ENCODE results near the gene ZBP1. TPM values are rescaled to one million over a fixed set of nuclear protein-coding genes. Genes with fewer than 3 reads are reported as not detected.

The ZBP1 gene
- total RNA-seq, 4 donors from 2014 or later: 0.08 to 1.7 (median 0.23) TPM

GRCh38 chr20:57596998-57597939 is 23.0 kb downstream of the ZBP1 start:
- Histone ChIP-seq H3K4me3 (peak overlapping the region in 2 of 4 donors; percentile 21 to 43), H3K9me3 (no peaks in the 10 kb centered on the region), H3K4me1 (peaks cover 5 to 27% (median 9%) of the 10 kb centered on the region in 3 donors), H3K36me3 (no peaks in the 10 kb centered on the region), H3K27ac (no peak overlapping the region), H3K27me3 (peaks cover 0 to 11% (median 0%) of the 10 kb centered on the region in 4 donors)
- TF ChIP-seq POLR2A (IDR thresholded peaks at IDR 0.05): no peak
- TF ChIP-seq, protein P1, sequence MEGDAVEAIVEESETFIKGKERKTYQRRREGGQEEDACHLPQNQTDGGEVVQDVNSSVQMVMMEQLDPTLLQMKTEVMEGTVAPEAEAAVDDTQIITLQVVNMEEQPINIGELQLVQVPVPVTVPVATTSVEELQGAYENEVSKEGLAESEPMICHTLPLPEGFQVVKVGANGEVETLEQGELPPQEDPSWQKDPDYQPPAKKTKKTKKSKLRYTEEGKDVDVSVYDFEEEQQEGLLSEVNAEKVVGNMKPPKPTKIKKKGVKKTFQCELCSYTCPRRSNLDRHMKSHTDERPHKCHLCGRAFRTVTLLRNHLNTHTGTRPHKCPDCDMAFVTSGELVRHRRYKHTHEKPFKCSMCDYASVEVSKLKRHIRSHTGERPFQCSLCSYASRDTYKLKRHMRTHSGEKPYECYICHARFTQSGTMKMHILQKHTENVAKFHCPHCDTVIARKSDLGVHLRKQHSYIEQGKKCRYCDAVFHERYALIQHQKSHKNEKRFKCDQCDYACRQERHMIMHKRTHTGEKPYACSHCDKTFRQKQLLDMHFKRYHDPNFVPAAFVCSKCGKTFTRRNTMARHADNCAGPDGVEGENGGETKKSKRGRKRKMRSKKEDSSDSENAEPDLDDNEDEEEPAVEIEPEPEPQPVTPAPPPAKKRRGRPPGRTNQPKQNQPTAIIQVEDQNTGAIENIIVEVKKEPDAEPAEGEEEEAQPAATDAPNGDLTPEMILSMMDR (IDR thresholded peaks at IDR 0.05): peak; percentile 92 to 98 (median 94)
- peak; percentile 19 for DNase-seq
- intact Hi-C loops (cut with DNase I): loop anchor here (2.0 kb wide), 1 partner anchor 612 kb away; no protein-coding TSS in a partner anchor
- 51 to 88% methylated on average over 4 to 6 of the region's 39 CpGs for WGBS, 2 donors

GRCh38 chr20:57596358-57596757 is 23.9 kb downstream of the ZBP1 start:
- 70 to 74% methylated on average over 8 to 10 of the region's 11 CpGs for WGBS, 2 donors
- no peak for TF ChIP-seq POLR2A (IDR thresholded peaks at IDR 0.05)
- TF ChIP-seq, protein P1 (IDR thresholded peaks at IDR 0.05): no peak
- Histone ChIP-seq H3K4me3 (no peak overlapping the region), H3K27ac (no peak overlapping the region), H3K9me3 (no peaks in the 10 kb centered on the region), H3K36me3 (no peaks in the 10 kb centered on the region), H3K27me3 (peaks cover 0 to 11% (median 0%) of the 10 kb centered on the region in 4 donors), H3K4me1 (peaks cover 5 to 27% (median 9%) of the 10 kb centered on the region in 3 donors)
- DNase-seq: no peak
- intact Hi-C loops (cut with DNase I): loop anchor here (2.0 kb wide), 1 partner anchor 612 kb away; no protein-coding TSS in a partner anchor

DNA sequence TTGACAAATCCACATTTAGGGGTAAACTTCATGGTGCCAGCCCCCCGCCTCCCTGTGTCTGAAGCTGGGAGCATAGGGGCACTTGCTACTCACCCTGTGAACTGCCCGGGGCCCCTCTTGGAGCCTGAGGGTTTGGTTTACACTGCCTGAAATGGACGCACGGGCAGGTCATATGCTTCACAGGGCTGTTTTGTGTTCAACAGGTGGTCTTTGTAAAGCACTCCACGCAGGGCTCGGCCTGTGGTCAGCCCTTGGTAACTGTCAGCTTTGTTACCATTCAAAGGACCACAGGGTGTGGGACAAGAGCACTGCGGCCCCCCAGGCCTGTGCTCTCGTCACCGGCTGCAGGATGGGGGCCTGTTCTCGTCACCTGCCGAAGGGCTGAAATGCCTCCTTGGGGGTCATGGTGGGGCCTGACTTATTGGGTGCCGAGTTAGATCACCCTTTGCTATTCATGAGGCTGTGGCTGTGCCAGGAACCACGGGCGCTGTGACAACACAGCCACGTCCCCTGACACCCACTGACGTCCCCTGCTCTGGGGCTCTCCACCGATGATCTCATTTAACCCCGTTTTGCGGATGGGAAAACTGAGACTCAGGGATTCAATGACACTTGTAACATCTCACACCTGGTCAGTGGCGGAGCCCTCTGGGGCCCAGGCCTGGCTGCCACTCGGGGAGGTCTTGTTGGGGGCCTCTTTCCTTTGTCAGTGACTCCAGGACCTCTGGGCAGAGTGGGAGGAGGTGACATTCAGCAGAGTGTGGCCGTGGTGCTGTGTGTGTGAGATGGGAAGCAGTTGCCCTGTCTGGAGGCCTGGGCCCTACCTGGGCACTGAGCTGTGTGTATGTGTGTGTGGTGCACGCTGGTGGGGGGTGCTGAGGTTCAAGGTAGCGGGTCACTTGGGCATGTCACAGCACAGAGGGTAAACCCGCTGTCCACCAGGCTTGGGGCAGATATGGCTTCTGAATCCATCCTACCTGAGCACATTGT is 24.9 kb downstream of the ZBP1 start:
- H3K36me3 ChIP-seq: no peaks in the 10 kb centered on the region
- no peak for TF ChIP-seq POLR2A (IDR thresholded peaks at IDR 0.05)
- TF ChIP-seq, protein P1 (IDR thresholded peaks at IDR 0.05): no peak
- H3K27me3 ChIP-seq: peaks cover 0 to 6% (median 0%) of the 10 kb centered on the region in 4 donors
- no peak overlapping the region for H3K27ac ChIP-seq
- 85% methylated on average over 8 to 16 of the region's 25 CpGs for WGBS, 2 donors
- intact Hi-C loops (cut with DNase I): loop anchor here (2.0 kb wide), 2 partner anchors 81 to 613 kb away; no protein-coding TSS in a partner anchor
- H3K9me3 ChIP-seq: no peaks in the 10 kb centered on the region
- no peak overlapping the region for H3K4me3 ChIP-seq
- H3K4me1 ChIP-seq: peaks cover 5 to 27% (median 9%) of the 10 kb centered on the region in 3 donors
- no peak for DNase-seq

- DNase-seq: no peak
- Histone ChIP-seq H3K27ac (no peak overlapping the region), H3K9me3 (no peaks in the 10 kb centered on the region), H3K36me3 (no peaks in the 10 kb centered on the region), H3K4me1 (peaks cover 5 to 27% (median 9%) of the 10 kb centered on the region in 3 donors), H3K4me3 (no peak overlapping the region), H3K27me3 (peaks cover 0 to 6% (median 0%) of the 10 kb centered on the region in 4 donors)
- WGBS, 2 donors: 20 to 42% methylated on average over 18 to 21 of the region's 27 CpGs
- intact Hi-C loops (cut with DNase I): loop anchor here (2.0 kb wide), 1 partner anchor 80 kb away; no protein-coding TSS in a partner anchor
- TF ChIP-seq, protein P1 (IDR thresholded peaks at IDR 0.05): peak; percentile 76 to 93 (median 85)
- TF ChIP-seq POLR2A (IDR thresholded peaks at IDR 0.05): no peak
Observed at GRCh38 chr20:57594092-57594951, 25.9 kb downstream of the ZBP1 start.
